ENCODE results near the gene CHD3. TPM values are rescaled to one million over a fixed set of nuclear protein-coding genes. Genes with fewer than 3 reads are reported as not detected.

The CHD3 gene
- total and polyA plus RNA-seq, 2 of the 13 experiments (the other 11 are each of a cell fraction or from before 2014, with no cell fraction given), result 2.7 to 3.7 TPM

- peak; percentile 12 for DNase-seq (ENCODE audit: low spot score)
- 0% methylated on average over 9 of the region's 17 CpGs for WGBS (ENCODE audit: low lambda C conversion rate)
- Histone ChIP-seq H3K27me3 (ENCODE audit: control insufficient read depth in 1 of 2, insufficient read depth in 2 of 2, low read length in 2 of 2) (no peaks in the 10 kb centered on the region; a peak in 1 of 5 replicates), H3K36me3 (replicated peaks in 1 of 2; ENCODE audit: control insufficient read depth in 1 of 2, insufficient read depth in 2 of 2, low read length in 2 of 2) (peaks cover 4 to 18% of the 10 kb centered on the region in 2 experiments; a peak in 4 of 5 replicates), H3K4me1 (ENCODE audit: insufficient read depth, low read length) (peaks cover 26% of the 10 kb centered on the region), H3K4me2 (ENCODE audit: low read depth, low read length) (peak overlapping the region; percentile 97), H3K79me2 (ENCODE audit: insufficient read depth, low read length) (peaks cover 14% of the 10 kb centered on the region), H4K20me1 (ENCODE audit: insufficient read depth, low read length) (no peaks in the 10 kb centered on the region), H3K9ac (ENCODE audit: insufficient read depth, low read depth, low read length) (peak overlapping the region; percentile 93), H3K27ac (ENCODE audit: extremely low read length, insufficient read depth, low read length) (peak overlapping the region; percentile 67), H3K4me3 (replicated peaks in 1 of 3; ENCODE audit: insufficient read depth in 1 of 3, low read depth in 2 of 3, low read length in 3 of 3) (peak overlapping the region; percentile 74 to 93 (median 80)), H3K9me3 (ENCODE audit: low read length) (no peaks in the 10 kb centered on the region), H2AFZ (ENCODE audit: low read length) (peak overlapping the region; percentile 45)
- CTCF ChIA-PET (ENCODE audit: low intra/inter-chr PET ratio, low total read pairs), result interaction anchor here (0.8 to 1.2 kb wide), 2 partner anchors 56 to 109 kb away, joined by 3 read pairs; no protein-coding TSS in a partner anchor
- POLR2A ChIA-PET, result interaction anchor here (0.8 to 3.6 kb wide), 14 partner anchors 8 to 450 kb away, joined by 3 to 27 read pairs (median 4); partner anchors contain the start of genes CYB5D1, KDM6B, NAA38 and RNF227
- no TSS peak for BruUV-seq (replicated peaks)
- no peak for FAIRE-seq
- ATAC-seq, result peak; percentile 42
- in situ Hi-C loops (cut with HindIII; ENCODE audit: extremely low pct_ligation_motif_present, low pct_unique_long_range_greater_than_20kb), result no loop called here
- intact Hi-C loops (cut with micrococcal nuclease; ENCODE audit: unreplicated experiment), result loop anchor here (5.0 kb wide), 1 partner anchor 55 kb away; no protein-coding TSS in a partner anchor
- TF ChIP-seq SP2 (CRISPR knock-in tag; IDR thresholded peaks at IDR 0.05) (0 out of 2 replicates have a peak, but pooled peaks have one; percentile 3), THRA (CRISPR knock-in tag; IDR thresholded peaks at IDR 0.05; ENCODE audit: borderline replicate concordance) (no peak), AHDC1 (CRISPR knock-in tag; IDR thresholded peaks at IDR 0.05; ENCODE audit: borderline replicate concordance) (0 out of 2 replicates have a peak, but pooled peaks have one; percentile 7), ATRX (CRISPR knock-in tag; IDR thresholded peaks at IDR 0.05; ENCODE audit: borderline replicate concordance) (no peak), FIP1L1 (IDR thresholded peaks at IDR 0.05; ENCODE audit: borderline replicate concordance, insufficient read depth, low read depth, low read length) (no peak), KAT7 (CRISPR knock-in tag; IDR thresholded peaks at IDR 0.05; ENCODE audit: borderline replicate concordance) (no peak), ZNF609 (CRISPR knock-in tag; IDR thresholded peaks at IDR 0.05; ENCODE audit: borderline replicate concordance) (no peak), IRF1 (CRISPR knock-in tag; IDR thresholded peaks at IDR 0.05; ENCODE audit: low read depth) (no peak)
Measured at GRCh38 chr17:7932483-7932891, 43.9 kb downstream of the CHD3 start.
